Measurements from ENCODE around the gene TMED5. TPM values are rescaled to one million over a fixed set of nuclear protein-coding genes. Genes with fewer than 3 reads are reported as not detected.
A peak's percentile ranks its signal among the peaks of the same experiment; 100 is the strongest.
"Not testable (repeated sequence)": the region's sequence is repeated elsewhere in the genome, so short reads cannot be mapped to it uniquely, and the experiment has no call there.

Gene TMED5
- total RNA-seq (10 to 100 TPM; 60.1 to 60.8 TPM), polyA plus RNA-seq (10 to 100 TPM; 23.2 to 36.5 TPM)

- Histone ChIP-seq H3K9me3 (ENCODE audit: control insufficient read depth in 1 of 2, low read length in 2 of 2) (no peaks in the 10 kb centered on the region), H3K4me1 (ENCODE audit: insufficient read depth, low read length) (peaks cover 59% of the 10 kb centered on the region), H3K27me3 (ENCODE audit: insufficient read depth, low read length) (no peaks in the 10 kb centered on the region), H3K4me3 (ENCODE audit: low read length in 2 of 2) (peak within 1 kb of the TSS; percentile 84 to 99), H3K27ac (ENCODE audit: low read depth, low read length) (peak within 1 kb of the TSS; percentile 98), H3K36me3 (ENCODE audit: insufficient read depth, low read length) (peaks cover 6% of the 10 kb centered on the region)
- Mint-ChIP-seq H3K27ac (peak within 1 kb of the TSS; percentile 90 to 99 (median 96)), H3K36me3 (peaks cover 4 to 30% of the 10 kb centered on the region in 2 donors), H3K4me1 (peaks cover 26 to 70% (median 41%) of the 10 kb centered on the region in 4 donors), H3K9me3 (no peaks in the 10 kb centered on the region), H3K4me3 (peak within 1 kb of the TSS; percentile 89 to 99 (median 93)), H3K27me3 (no peaks in the 10 kb centered on the region)
- ChIA-PET CTCF (ENCODE audit: partially characterized antibody) (interaction anchor here (1.7 kb wide), 1 partner anchor 100 kb away, joined by 6 read pairs; no protein-coding TSS in a partner anchor), POLR2A (ENCODE audit: partially characterized antibody) (interaction anchor here (0.9 to 1.1 kb wide), 3 partner anchors 10 to 218 kb away, joined by 4 to 8 read pairs (median 4); partner anchors contain the start of genes DIPK1A and MTF2)
- DNase-seq, result peak; percentile 97 to 98 (median 97)
- intact Hi-C loops (cut with micrococcal nuclease), result loop anchor here (1.0 to 10.0 kb wide), 11 partner anchors 25 to 1893 kb away; partner anchors contain the start of genes ABCD3, ALG14, DIPK1A and DR1
These were observed at the start of gene TMED5 for GRCh38 chr1:93179886-93180722. TSS of gene TMED5 (minus strand) at chr1:93180413. CDS start at chr1:93180242, 171 bp downstream.

- Mint-ChIP-seq H3K27ac (no peak overlapping the region), H3K4me1 (peaks cover 14 to 26% (median 20%) of the 10 kb centered on the region in 4 donors), H3K27me3 (no peaks in the 10 kb centered on the region), H3K36me3 (peaks cover 8 to 21% of the 10 kb centered on the region in 2 donors), H3K9me3 (peaks cover 0 to 2% (median 0%) of the 10 kb centered on the region in 8 donors), H3K4me3 (no peak overlapping the region)
- no peak overlapping the region for H3K4me3 ChIP-seq (ENCODE audit: low read length in 2 of 2)
- CTCF ChIA-PET (ENCODE audit: partially characterized antibody), result no interaction called here
- H3K27me3 ChIP-seq (ENCODE audit: insufficient read depth, low read length), result no peaks in the 10 kb centered on the region
- peaks cover 17% of the 10 kb centered on the region for H3K4me1 ChIP-seq (ENCODE audit: insufficient read depth, low read length)
- POLR2A ChIA-PET (ENCODE audit: partially characterized antibody), result no interaction called here
- intact Hi-C loops (cut with micrococcal nuclease), result no loop called here
- H3K9me3 ChIP-seq (ENCODE audit: control insufficient read depth in 1 of 2, low read length in 2 of 2), result no peaks in the 10 kb centered on the region
- H3K36me3 ChIP-seq (ENCODE audit: insufficient read depth, low read length), result no peaks in the 10 kb centered on the region
- no peak overlapping the region for H3K27ac ChIP-seq (ENCODE audit: low read depth, low read length)
- DNase-seq, result no peak
These were observed 42.9 kb upstream of the TMED5 start for GRCh38 chr1:93223023-93223675.

- Mint-ChIP-seq H3K36me3 (peaks cover 8 to 20% of the 10 kb centered on the region in 2 donors), H3K4me3 (peak overlapping the region in 1 of 8 donors; percentile 10), H3K27ac (no peak overlapping the region), H3K9me3 (peaks cover 0 to 2% (median 0%) of the 10 kb centered on the region in 8 donors), H3K27me3 (no peaks in the 10 kb centered on the region), H3K4me1 (peaks cover 14 to 26% (median 20%) of the 10 kb centered on the region in 4 donors)
- Histone ChIP-seq H3K9me3 (ENCODE audit: control insufficient read depth in 1 of 2, low read length in 2 of 2) (no peaks in the 10 kb centered on the region), H3K4me3 (ENCODE audit: low read length in 2 of 2) (no peak overlapping the region), H3K36me3 (ENCODE audit: insufficient read depth, low read length) (no peaks in the 10 kb centered on the region), H3K27me3 (ENCODE audit: insufficient read depth, low read length) (no peaks in the 10 kb centered on the region), H3K4me1 (ENCODE audit: insufficient read depth, low read length) (peaks cover 17% of the 10 kb centered on the region), H3K27ac (ENCODE audit: low read depth, low read length) (no peak overlapping the region)
- intact Hi-C loops (cut with micrococcal nuclease), result no loop called here
- POLR2A ChIA-PET (ENCODE audit: partially characterized antibody), result no interaction called here
- CTCF ChIA-PET (ENCODE audit: partially characterized antibody), result interaction anchor here (0.9 kb wide), 1 partner anchor 9 kb away, joined by 3 read pairs; no protein-coding TSS in a partner anchor
- DNase-seq, result no peak
These were observed 41.7 kb upstream of the TMED5 start for GRCh38 chr1:93221913-93222312.

GRCh38 chr1:93220716-93221115, 40.5 kb upstream of the TMED5 start:
- CTCF ChIA-PET (ENCODE audit: partially characterized antibody); H3K27ac ChIP-seq (ENCODE audit: low read depth, low read length); H3K9me3 Mint-ChIP-seq; H3K27me3 ChIP-seq (ENCODE audit: insufficient read depth, low read length); intact Hi-C loops (cut with micrococcal nuclease); POLR2A ChIA-PET (ENCODE audit: partially characterized antibody); H3K27me3 Mint-ChIP-seq; H3K4me3 ChIP-seq (ENCODE audit: low read length in 2 of 2); H3K9me3 ChIP-seq (ENCODE audit: control insufficient read depth in 1 of 2, low read length in 2 of 2); H3K36me3 ChIP-seq (ENCODE audit: insufficient read depth, low read length); DNase-seq: not testable (repeated sequence)
- Mint-ChIP-seq H3K36me3 (peaks cover 8 to 15% of the 10 kb centered on the region in 2 donors), H3K4me3 (peak overlapping the region in 6 of 8 donors; percentile 2 to 54 (median 44)), H3K4me1 (peaks cover 14 to 26% (median 20%) of the 10 kb centered on the region in 4 donors), H3K27ac (peak overlapping the region in 2 of 7 donors; percentile 48 to 77)
- H3K4me1 ChIP-seq (ENCODE audit: insufficient read depth, low read length), result peaks cover 17% of the 10 kb centered on the region

GRCh38 chr1:93219443-93219842, 39.2 kb upstream of the TMED5 start:
- CTCF ChIA-PET (ENCODE audit: partially characterized antibody), result no interaction called here

GRCh38 chr1:93215322-93215721, 35.1 kb upstream of the TMED5 start:
- CTCF ChIA-PET (ENCODE audit: partially characterized antibody), result no interaction called here
- H3K4me3 Mint-ChIP-seq, result no peak overlapping the region

More at GRCh38 chr1:93219443-93219842, 39.2 kb upstream of the TMED5 start:
- Histone ChIP-seq H3K4me1 (ENCODE audit: insufficient read depth, low read length) (peaks cover 17% of the 10 kb centered on the region), H3K36me3 (ENCODE audit: insufficient read depth, low read length) (no peaks in the 10 kb centered on the region), H3K27ac (ENCODE audit: low read depth, low read length) (peak overlapping the region; percentile 30), H3K9me3 (ENCODE audit: control insufficient read depth in 1 of 2, low read length in 2 of 2) (no peaks in the 10 kb centered on the region), H3K27me3 (ENCODE audit: insufficient read depth, low read length) (no peaks in the 10 kb centered on the region), H3K4me3 (ENCODE audit: low read length in 2 of 2) (peak overlapping the region; percentile 18 to 71)
- no peaks in the 10 kb centered on the region for H3K27me3 Mint-ChIP-seq
- POLR2A ChIA-PET (ENCODE audit: partially characterized antibody), result no interaction called here
- peaks cover 14 to 26% (median 20%) of the 10 kb centered on the region in 4 donors for H3K4me1 Mint-ChIP-seq
- H3K27ac Mint-ChIP-seq, result peak overlapping the region; percentile 7 to 84 (median 57)
- peaks cover 8 to 11% of the 10 kb centered on the region in 2 donors for H3K36me3 Mint-ChIP-seq
- peak overlapping the region; percentile 62 to 89 (median 82) for H3K4me3 Mint-ChIP-seq
- peak; percentile 6 to 36 (median 24) for DNase-seq
- H3K9me3 Mint-ChIP-seq, result peaks cover 0 to 2% (median 0%) of the 10 kb centered on the region in 8 donors
- intact Hi-C loops (cut with micrococcal nuclease), result loop anchor here (1.0 kb wide), 1 partner anchor 39 kb away; the partner anchor contains the start of genes CCDC18 and TMED5

GRCh38 chr1:93207211-93207610, 27.0 kb upstream of the TMED5 start:
- peaks cover 1 to 19% of the 10 kb centered on the region in 2 donors for H3K36me3 Mint-ChIP-seq
- no peak for DNase-seq
- Histone ChIP-seq H3K4me3 (ENCODE audit: low read length in 2 of 2) (no peak overlapping the region), H3K4me1 (ENCODE audit: insufficient read depth, low read length) (no peaks in the 10 kb centered on the region), H3K36me3 (ENCODE audit: insufficient read depth, low read length) (no peaks in the 10 kb centered on the region), H3K9me3 (ENCODE audit: control insufficient read depth in 1 of 2, low read length in 2 of 2) (no peaks in the 10 kb centered on the region), H3K27me3 (ENCODE audit: insufficient read depth, low read length) (no peaks in the 10 kb centered on the region), H3K27ac (ENCODE audit: low read depth, low read length) (no peak overlapping the region)
- POLR2A ChIA-PET (ENCODE audit: partially characterized antibody), result no interaction called here
- intact Hi-C loops (cut with micrococcal nuclease), result no loop called here
- no peaks in the 10 kb centered on the region for H3K9me3 Mint-ChIP-seq
- no peaks in the 10 kb centered on the region for H3K4me1 Mint-ChIP-seq
- no peak overlapping the region for H3K4me3 Mint-ChIP-seq
- CTCF ChIA-PET (ENCODE audit: partially characterized antibody), result no interaction called here
- no peaks in the 10 kb centered on the region for H3K27me3 Mint-ChIP-seq
- H3K27ac Mint-ChIP-seq, result peak overlapping the region in 2 of 7 donors; percentile 12 to 26

More at GRCh38 chr1:93215322-93215721, 35.1 kb upstream of the TMED5 start:
- no peaks in the 10 kb centered on the region for H3K9me3 Mint-ChIP-seq
- Histone ChIP-seq H3K36me3 (ENCODE audit: insufficient read depth, low read length) (no peaks in the 10 kb centered on the region), H3K4me3 (ENCODE audit: low read length in 2 of 2) (no peak overlapping the region), H3K27ac (ENCODE audit: low read depth, low read length) (no peak overlapping the region), H3K4me1 (ENCODE audit: insufficient read depth, low read length) (peaks cover 17% of the 10 kb centered on the region), H3K9me3 (ENCODE audit: control insufficient read depth in 1 of 2, low read length in 2 of 2) (no peaks in the 10 kb centered on the region), H3K27me3 (ENCODE audit: insufficient read depth, low read length) (no peaks in the 10 kb centered on the region)
- peaks cover 11 to 16% (median 13%) of the 10 kb centered on the region in 4 donors for H3K4me1 Mint-ChIP-seq
- H3K27me3 Mint-ChIP-seq, result no peaks in the 10 kb centered on the region
- POLR2A ChIA-PET (ENCODE audit: partially characterized antibody), result no interaction called here
- no peak for DNase-seq
- H3K36me3 Mint-ChIP-seq, result peaks cover 1 to 13% of the 10 kb centered on the region in 2 donors
- no peak overlapping the region for H3K27ac Mint-ChIP-seq
- intact Hi-C loops (cut with micrococcal nuclease), result no loop called here
